SK-N-SH treated with all-trans-retinoic acid at 6 μM for 48 hours (cell line): Measurements from ENCODE around the gene TWIST2.

ENCODE experiments used
- GLIS3 ChIP-seq: fragments of 250-450 bp; sonication (Bioruptor Pico); IDR thresholded peaks from 2 replicates; pipeline ENCODE4 v1.5.0; 2020; ENCODE audit warnings: mild to moderate bottlenecking, moderate library complexity
- PATZ1 ChIP-seq: fragments of 250-450 bp; sonication (Bioruptor Pico); IDR thresholded peaks from 2 replicates; pipeline ENCODE4 v1.8.0; 2020; ENCODE audit warnings: mild to moderate bottlenecking, moderate library complexity, borderline replicate concordance
- POU6F1 ChIP-seq: fragments of 250-450 bp; sonication (Bioruptor Pico); IDR thresholded peaks from 2 replicates; pipeline ENCODE4 v1.8.0; 2021; ENCODE audit warnings: low read depth, mild to moderate bottlenecking, moderate library complexity, borderline replicate concordance
- ZNF70 ChIP-seq: fragments of 450-650 bp; formaldehyde crosslinking; IDR thresholded peaks from 2 replicates; pipeline ENCODE4 v1.5.0; 2020; ENCODE audit warnings: mild to moderate bottlenecking, moderate library complexity

GRCh38 chr2:238814815-238815214 is 33.1 kb upstream of the TWIST2 start:
- TF ChIP-seq PATZ1 (no peak), GLIS3 (CRISPR knock-in tag) (no peak), ZNF70 (CRISPR knock-in tag) (no peak), POU6F1 (no peak)
